HG03025 (cell line): ENCODE measurements around the gene TCHHL1.

ENCODE experiments used
- ATAC-seq: cut with Tn5 transposase; IDR thresholded peaks from one replicate; pipeline ENCODE4 v1.9.1; 2021; ENCODE audit warnings: mild to moderate bottlenecking, moderate library complexity; ENCODE audit not compliant: unreplicated experiment, low FRiP score

The TCHHL1 gene

GRCh38 chr1:152089014-152089674 lies at the start of gene TCHHL1:
TCHHL1 (minus strand) TSS chr1:152089064; CDS start chr1:152088143, 921 bp downstream.
- ATAC-seq, result no peak

DNA sequence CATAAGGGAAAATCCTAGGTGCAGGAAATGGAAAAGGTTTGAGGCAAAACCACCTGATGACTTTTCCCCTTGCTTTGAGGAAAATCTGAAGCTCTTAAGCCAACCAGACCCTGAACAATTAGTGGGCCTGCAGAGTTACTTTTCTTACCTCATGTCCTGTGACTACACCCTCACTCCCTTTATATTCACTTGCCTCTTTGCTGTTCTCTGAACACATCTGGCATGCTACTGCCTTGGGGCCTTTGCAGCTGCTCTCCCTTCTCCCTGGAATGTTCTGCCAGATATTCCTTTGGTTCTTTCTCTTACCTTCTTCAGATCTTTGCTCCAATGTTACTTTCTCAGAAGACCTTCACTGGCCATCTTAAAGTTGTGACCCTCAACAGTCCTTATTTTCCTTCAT lies 48.4 kb upstream of the TCHHL1 start:
- ATAC-seq, result no peak

DNA sequence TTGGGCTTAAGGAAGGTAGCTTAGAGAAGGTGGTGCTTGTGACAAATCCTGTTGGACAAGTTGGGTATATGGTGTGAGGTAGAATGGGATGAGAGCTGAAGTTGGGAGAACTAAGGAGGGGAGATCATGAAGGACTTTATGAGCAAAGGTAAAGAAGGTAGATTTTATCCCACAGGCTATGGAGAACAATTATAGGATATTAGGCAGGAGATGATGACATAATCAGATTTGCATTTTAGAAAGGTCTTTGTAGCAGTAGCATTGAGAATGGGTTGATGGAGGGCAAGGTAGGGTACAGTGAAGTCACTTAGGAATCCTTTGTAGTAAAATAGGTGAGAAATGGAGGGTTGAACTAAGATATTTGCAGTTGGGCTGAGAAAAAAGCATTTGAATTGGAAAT lies 41.3 kb upstream of the TCHHL1 start:
- no peak for ATAC-seq

- no peak for ATAC-seq
Measured at GRCh38 chr1:152127673-152128072, 38.8 kb upstream of the TCHHL1 start.

GRCh38 chr1:152125834-152126443 lies 37.1 kb upstream of the TCHHL1 start:
- no peak for ATAC-seq

- ATAC-seq, result no peak
Measured at GRCh38 chr1:152118915-152119314, 30.1 kb upstream of the TCHHL1 start.

GRCh38 chr1:152115344-152115743 lies 26.5 kb upstream of the TCHHL1 start, which contains the start of gene TCHH:
TCHH (minus strand) TSS chr1:152115444; CDS start chr1:152114080, 1,364 bp downstream.
- no peak for ATAC-seq

- ATAC-seq, result no peak
Measured at GRCh38 chr1:152112885-152113432, 24.1 kb upstream of the TCHHL1 start.

GRCh38 chr1:152112101-152112884 lies 23.4 kb upstream of the TCHHL1 start:
- no peak for ATAC-seq

GRCh38 chr1:152111515-152111968 lies 22.7 kb upstream of the TCHHL1 start:
- no peak for ATAC-seq

- ATAC-seq, result no peak
Measured at GRCh38 chr1:152110860-152111514, 22.1 kb upstream of the TCHHL1 start.

- no peak for ATAC-seq
Measured at GRCh38 chr1:152110365-152110859, 21.5 kb upstream of the TCHHL1 start.

- ATAC-seq, result no peak
Measured at GRCh38 chr1:152109998-152110294, 21.1 kb upstream of the TCHHL1 start.

DNA sequence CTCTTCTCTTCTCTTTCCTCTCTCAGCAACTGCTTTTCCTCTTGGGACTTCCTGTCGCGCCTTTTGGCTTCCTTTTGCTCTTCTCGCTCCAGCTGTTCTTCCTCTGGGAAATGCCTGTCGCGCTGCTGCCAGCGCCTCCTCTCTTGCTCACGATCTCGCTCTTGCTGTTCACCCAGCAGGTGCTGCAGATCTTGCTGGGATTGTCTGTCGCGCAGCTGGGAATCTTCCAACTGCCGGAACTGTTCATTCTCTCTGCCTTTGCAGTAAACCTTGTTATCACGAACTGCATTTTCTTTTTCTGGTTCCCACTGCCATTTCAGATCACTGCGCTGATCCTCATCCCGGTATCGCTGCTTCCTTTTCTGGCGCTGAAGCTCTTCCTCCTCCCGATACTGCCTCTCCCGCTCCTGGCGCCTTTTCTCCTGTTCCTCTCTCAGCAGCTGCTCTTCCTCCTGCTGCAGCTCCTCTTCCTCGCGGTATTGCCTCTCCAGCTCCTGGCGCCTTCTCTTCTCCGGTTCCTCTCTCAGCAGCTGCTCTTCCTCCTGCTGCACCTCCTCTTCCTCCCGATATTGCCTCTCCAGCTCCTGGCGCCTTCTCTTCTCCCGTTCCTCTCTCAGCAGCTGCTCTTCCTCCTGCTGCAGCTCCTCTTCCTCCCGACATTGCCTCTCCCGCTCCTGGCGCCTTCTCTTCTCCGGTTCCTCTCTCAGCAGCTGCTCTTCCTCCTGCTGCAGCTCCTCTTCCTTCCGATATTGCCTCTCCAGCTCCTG lies 20.6 kb upstream of the TCHHL1 start:
- ATAC-seq, result no peak

- ATAC-seq, result no peak
Measured at GRCh38 chr1:152108882-152109222, 20.0 kb upstream of the TCHHL1 start.

- ATAC-seq, result no peak
Measured at GRCh38 chr1:152107984-152108881, 19.4 kb upstream of the TCHHL1 start.

- no peak for ATAC-seq
Measured at GRCh38 chr1:152107031-152107983, 18.4 kb upstream of the TCHHL1 start.

DNA sequence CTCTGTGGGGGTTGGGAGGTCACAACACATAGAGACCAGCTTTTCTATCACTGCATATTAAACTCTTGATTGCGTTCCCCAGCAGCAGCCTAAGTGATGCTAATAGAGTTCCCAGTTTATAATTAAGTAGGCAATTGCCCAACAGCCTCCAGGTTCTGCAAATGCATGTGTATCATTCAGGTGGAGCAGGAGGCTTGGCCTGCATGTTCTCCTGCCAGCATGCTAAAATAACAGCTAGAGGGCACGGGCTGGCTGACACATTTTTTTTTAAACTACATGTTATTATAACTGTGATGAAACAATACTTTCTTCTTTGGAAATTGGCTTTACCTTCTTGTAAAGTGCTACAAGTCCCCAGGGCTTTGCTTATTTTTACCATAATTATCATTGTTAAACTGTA lies 16.0 kb upstream of the TCHHL1 start:
- ATAC-seq, result no peak
